Astrocyte of the cerebellum (primary cell): ENCODE data around the gene WNT9A.

Experiments used
- DNase-seq: peaks from one replicate; pipeline ENCODE4 v3.0.0-alpha.2; 2011; ENCODE audit warnings: low read depth
- H3K4me3 ChIP-seq: 2 replicates; pipeline ENCODE4 v1.5.1; 2011; ENCODE audit warnings: mild to moderate bottlenecking, low read depth, low read length, moderate library complexity
- in situ Hi-C: cut with HindIII; loops from 2 replicates; pipeline ENCODE4 v1.10.0; 2017; ENCODE audit warnings: low sequenced_read_pairs
- TF ChIP-seq, protein P1 (sequence below): IDR thresholded peaks from 2 replicates; pipeline ENCODE4 v1.5.1; 2012; ENCODE audit warnings: low read length, low read depth, moderate library complexity, mild to moderate bottlenecking; ENCODE audit errors: missing control alignments

The WNT9A gene

DNA sequence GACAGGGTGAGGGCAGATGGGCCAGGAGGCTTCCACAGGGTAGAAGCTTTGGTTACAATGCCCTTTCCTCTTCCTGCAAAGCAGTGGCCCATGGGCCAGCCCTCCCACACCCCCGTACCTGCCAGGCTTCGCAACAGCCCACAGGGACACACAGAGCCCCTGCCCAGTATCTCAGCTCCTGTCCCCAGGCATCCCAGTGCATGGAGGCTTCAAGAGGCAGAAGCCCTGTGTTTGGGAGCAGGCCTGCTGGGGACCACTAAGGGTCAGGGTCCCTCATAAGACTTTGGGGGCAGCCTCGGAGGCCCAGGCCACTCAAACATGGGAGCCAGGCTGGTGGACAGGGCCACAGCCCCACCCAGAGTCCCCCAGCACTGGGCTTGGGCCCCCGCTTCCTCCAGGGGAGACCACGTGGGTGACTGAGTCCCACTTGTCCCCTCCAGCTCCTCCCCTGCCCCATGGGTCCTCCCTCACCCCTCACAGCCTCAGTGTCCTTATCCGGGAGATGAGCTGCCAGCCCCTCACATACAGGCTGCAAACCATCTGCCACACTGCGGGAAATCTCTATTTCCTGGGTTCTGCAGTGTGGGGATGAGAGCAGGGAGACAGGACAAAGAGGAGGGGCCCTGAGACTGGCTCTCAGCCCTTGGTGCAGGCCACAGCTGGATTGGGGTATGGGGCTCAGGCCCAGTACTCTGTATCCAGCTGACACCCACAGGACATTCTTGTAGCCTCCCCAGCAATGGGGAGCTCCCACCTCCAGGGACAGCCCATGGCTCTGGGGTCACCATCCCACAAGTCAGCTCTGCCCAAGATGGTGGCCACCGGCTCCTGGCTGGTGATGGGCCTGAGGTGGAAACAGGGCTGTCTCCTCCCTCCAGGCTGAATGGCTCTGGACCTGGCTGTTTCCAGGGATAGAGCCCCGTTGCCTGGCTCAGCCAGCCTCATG, 50.7 kb downstream of the WNT9A start:
- TF ChIP-seq, protein P1, sequence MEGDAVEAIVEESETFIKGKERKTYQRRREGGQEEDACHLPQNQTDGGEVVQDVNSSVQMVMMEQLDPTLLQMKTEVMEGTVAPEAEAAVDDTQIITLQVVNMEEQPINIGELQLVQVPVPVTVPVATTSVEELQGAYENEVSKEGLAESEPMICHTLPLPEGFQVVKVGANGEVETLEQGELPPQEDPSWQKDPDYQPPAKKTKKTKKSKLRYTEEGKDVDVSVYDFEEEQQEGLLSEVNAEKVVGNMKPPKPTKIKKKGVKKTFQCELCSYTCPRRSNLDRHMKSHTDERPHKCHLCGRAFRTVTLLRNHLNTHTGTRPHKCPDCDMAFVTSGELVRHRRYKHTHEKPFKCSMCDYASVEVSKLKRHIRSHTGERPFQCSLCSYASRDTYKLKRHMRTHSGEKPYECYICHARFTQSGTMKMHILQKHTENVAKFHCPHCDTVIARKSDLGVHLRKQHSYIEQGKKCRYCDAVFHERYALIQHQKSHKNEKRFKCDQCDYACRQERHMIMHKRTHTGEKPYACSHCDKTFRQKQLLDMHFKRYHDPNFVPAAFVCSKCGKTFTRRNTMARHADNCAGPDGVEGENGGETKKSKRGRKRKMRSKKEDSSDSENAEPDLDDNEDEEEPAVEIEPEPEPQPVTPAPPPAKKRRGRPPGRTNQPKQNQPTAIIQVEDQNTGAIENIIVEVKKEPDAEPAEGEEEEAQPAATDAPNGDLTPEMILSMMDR, result no peak
- DNase-seq, result no peak
- in situ Hi-C loops, result no loop called here
- H3K4me3 ChIP-seq, result no peak overlapping the region

- no peak overlapping the region for H3K4me3 ChIP-seq
- in situ Hi-C loops, result no loop called here
- no peak for DNase-seq
- TF ChIP-seq, protein P1, result no peak
Measured at GRCh38 chr1:227895828-227896685, 51.7 kb downstream of the WNT9A start.

- no peak overlapping the region for H3K4me3 ChIP-seq
- TF ChIP-seq, protein P1, result no peak
- no peak for DNase-seq
- in situ Hi-C loops, result no loop called here
Measured at GRCh38 chr1:227894831-227895451, 52.8 kb downstream of the WNT9A start.

DNA sequence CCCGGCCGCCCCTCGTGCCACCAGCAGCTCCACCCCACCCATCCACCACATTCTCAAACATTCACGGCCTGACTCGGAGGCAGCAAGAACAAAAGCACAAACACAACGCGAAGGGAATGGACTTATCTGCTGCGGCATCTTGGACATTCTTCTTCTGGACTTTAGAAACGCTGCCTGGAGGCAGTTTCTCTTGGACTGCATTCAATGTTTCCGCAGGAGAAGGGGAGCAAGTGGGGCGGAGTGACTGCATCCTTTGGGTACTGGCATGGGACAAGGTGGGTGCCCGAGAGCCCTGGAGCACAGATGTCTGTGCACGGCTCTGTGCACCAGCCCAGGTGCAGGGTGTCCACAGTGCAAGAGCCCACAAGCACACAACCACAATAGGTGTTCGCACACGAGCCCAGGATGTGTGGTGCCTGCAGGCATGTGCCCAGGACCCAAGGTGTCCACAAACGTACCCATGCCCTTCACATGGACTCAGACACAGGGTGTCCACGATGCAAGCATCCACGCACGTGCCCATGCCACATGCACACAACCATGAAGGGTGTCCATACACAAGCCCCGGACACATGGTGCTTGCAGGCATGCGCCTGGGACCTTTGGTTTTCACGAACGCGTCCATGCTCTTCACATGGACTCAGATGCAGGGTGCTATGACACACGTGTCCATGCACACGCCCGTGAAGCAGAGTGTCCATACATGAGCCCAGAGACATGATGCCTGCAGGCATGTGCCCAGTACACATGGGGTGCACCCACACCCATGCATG, 53.6 kb downstream of the WNT9A start:
- DNase-seq, result no peak
- no peak overlapping the region for H3K4me3 ChIP-seq
- TF ChIP-seq, protein P1, result no peak
- in situ Hi-C loops, result no loop called here

- TF ChIP-seq, protein P1, result no peak
- no peak for DNase-seq
- no peak overlapping the region for H3K4me3 ChIP-seq
- in situ Hi-C loops, result no loop called here
Measured at GRCh38 chr1:227893300-227893948, 54.3 kb downstream of the WNT9A start.
